Posterior vena cava (tissue), 2 donors: Measurements from ENCODE around the gene C4orf50. TPM values are rescaled to one million over a fixed set of nuclear protein-coding genes. Genes with fewer than 3 reads are reported as not detected.
"Not testable (repeated sequence)": the region's sequence is repeated elsewhere in the genome, so short reads cannot be mapped to it uniquely, and the experiment has no call there.

ENCODE experiments used
- DNase-seq: peaks from one replicate; pipeline ENCODE4 v3.0.0-alpha.2; 2020; ENCODE audit warnings: low spot score
- intact Hi-C, 2 donors: fragments of 100-400 bp; cut with DNase I; formaldehyde crosslinking; loops; one replicate each; pipeline versions ENCODE4 v1.14.1 to v1.14.2; 2022 to 2023
- total RNA-seq, 2 donors: library from RNA; stranded (reverse); fragmentation: NEBNext Ultra II Directional; extraction: Animal tissue kit (Norgen Biotek cat#: 25700); gene quantifications; one replicate each; pipeline ENCODE4 v1.2.1, GENCODE V29; 2021
- donor health status: DM: yes; HTN: yes; CAD: no.
- donor health status: DM: yes; HTN: yes; CAD: no.

C4orf50 gene
- total RNA-seq, 2 donors from 2014 or later, result not detected

GRCh38 chr4:5958199-5958735 lies 60.0 kb downstream of the C4orf50 start:
- DNase-seq, result no peak
- intact Hi-C loops, result no loop called here

GRCh38 chr4:5957076-5957475 lies 61.2 kb downstream of the C4orf50 start:
- intact Hi-C loops, result no loop called here
- DNase-seq, result no peak

GRCh38 chr4:5956285-5957021 lies 61.8 kb downstream of the C4orf50 start:
- intact Hi-C loops, result no loop called here
- no peak for DNase-seq

GRCh38 chr4:5955856-5956255 lies 62.4 kb downstream of the C4orf50 start:
- no peak for DNase-seq
- intact Hi-C loops, result no loop called here

- intact Hi-C loops, result no loop called here
- no peak for DNase-seq
Observed at GRCh38 chr4:5955201-5955821, 62.9 kb downstream of the C4orf50 start.

- DNase-seq, result no peak
- intact Hi-C loops, result no loop called here
Observed at GRCh38 chr4:5954056-5954760, 64.0 kb downstream of the C4orf50 start.

- intact Hi-C loops, result no loop called here
- DNase-seq, result no peak
Observed at GRCh38 chr4:5952975-5953951, 65.0 kb downstream of the C4orf50 start.

GRCh38 chr4:5952286-5952974 lies 65.8 kb downstream of the C4orf50 start:
- DNase-seq, result no peak
- intact Hi-C loops, result no loop called here

- intact Hi-C loops, DNase-seq: not testable (repeated sequence)
Observed at GRCh38 chr4:5946653-5947052, 71.6 kb downstream of the C4orf50 start.

- DNase-seq, result no peak
- intact Hi-C loops, result no loop called here
Observed at GRCh38 chr4:5945936-5946335, 72.3 kb downstream of the C4orf50 start.

- no peak for DNase-seq
- intact Hi-C loops, result no loop called here
Observed at GRCh38 chr4:5945171-5945570, 73.1 kb downstream of the C4orf50 start.

GRCh38 chr4:5943561-5943960 lies 74.7 kb downstream of the C4orf50 start:
- DNase-seq, result no peak
- intact Hi-C loops, result no loop called here

GRCh38 chr4:5942947-5943346 lies 75.3 kb downstream of the C4orf50 start:
- intact Hi-C loops, result no loop called here
- no peak for DNase-seq

GRCh38 chr4:5941601-5942000 lies 76.6 kb downstream of the C4orf50 start:
- intact Hi-C loops, result no loop called here
- DNase-seq, result no peak

GRCh38 chr4:5940470-5941203 lies 77.6 kb downstream of the C4orf50 start:
- intact Hi-C loops, result no loop called here
- DNase-seq, result no peak

GRCh38 chr4:5933996-5934831 lies 84.0 kb downstream of the C4orf50 start:
- no peak for DNase-seq
- intact Hi-C loops, result no loop called here

- no peak for DNase-seq
- intact Hi-C loops, result no loop called here
Observed at GRCh38 chr4:5933116-5933515, 85.1 kb downstream of the C4orf50 start.
